Fibroblast of skin of scalp (primary cell): ENCODE results near the gene PTPRQ.
"Not testable (repeated sequence)": the region's sequence is repeated elsewhere in the genome, so short reads cannot be mapped to it uniquely, and the experiment has no call there.

Experiments
- DNase-seq: peaks from one replicate; pipeline ENCODE4 v3.0.0-alpha.2; 2013

The PTPRQ gene

DNA sequence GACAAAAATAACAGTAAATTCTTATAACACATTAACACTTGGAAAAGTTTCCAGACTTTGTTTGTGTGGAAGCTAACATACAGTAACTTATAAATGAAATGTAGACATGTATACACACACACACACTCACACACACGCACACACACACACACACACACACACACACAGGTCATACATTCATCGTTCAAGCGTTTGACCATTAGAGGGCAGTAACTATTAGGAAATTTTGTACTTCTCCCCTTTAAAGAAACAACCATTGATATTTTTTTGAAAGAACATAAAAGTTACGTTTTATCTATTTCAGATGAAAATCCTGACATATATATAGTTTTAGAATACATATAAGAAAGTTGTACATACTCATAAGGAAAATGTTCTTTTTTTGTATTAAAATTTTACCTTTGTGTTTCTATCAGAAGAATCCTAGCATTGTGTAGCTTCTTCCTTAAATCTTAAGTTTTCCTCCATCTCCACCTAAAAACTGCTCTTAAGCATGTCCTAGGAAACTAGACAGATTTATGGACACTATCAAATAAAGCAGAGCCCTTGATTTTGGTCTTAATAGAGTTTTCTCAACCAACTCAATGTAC lies 29.0 kb downstream of the PTPRQ start:
- DNase-seq = peak; percentile 85

GRCh38 chr12:80477521-80478145 lies 33.6 kb downstream of the PTPRQ start:
- DNase-seq = not testable (repeated sequence)

GRCh38 chr12:80484746-80485145 lies 40.7 kb downstream of the PTPRQ start:
- no peak for DNase-seq

- no peak for DNase-seq
Measured at GRCh38 chr12:80485222-80485987, 41.4 kb downstream of the PTPRQ start.

DNA sequence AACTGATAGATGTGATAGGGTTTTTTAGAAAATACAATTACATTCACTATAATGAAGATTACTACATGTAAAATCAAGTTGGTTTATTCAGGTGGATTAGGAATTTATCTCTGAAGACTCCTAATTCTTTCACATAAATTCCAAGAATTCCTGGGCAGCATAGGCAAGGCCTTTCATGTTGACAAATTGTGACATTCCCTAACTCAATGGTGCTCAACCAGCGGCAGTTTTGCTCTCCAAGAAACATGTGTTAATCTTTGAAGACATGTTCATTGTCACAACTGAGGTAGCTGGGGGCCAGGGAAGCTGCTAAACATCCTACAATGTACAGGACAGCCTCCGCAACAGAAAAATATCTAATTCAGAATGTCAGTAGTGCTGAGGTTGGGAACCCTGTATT lies 46.3 kb downstream of the PTPRQ start:
- DNase-seq = peak; percentile 31

- DNase-seq = no peak
Measured at GRCh38 chr12:80491166-80491565, 47.1 kb downstream of the PTPRQ start.

GRCh38 chr12:80493466-80493865 lies 49.4 kb downstream of the PTPRQ start:
- no peak for DNase-seq

DNA sequence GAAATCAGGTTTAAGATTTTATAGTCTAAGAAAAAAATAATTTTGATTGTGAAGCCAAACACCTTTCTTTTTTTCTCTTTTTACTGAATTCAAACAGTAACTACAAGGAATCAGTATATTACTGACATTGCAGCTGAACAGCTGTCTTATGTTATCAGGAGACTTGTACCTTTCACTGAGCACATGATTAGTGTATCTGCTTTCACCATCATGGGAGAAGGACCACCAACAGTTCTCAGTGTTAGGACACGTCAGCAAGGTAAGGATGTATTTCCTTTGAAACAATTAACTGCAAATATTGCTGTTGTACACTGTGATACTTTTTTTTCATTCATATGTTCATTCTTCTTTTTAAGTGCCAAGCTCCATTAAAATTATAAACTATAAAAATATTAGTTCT lies 50.8 kb downstream of the PTPRQ start:
- DNase-seq = no peak

GRCh38 chr12:80498059-80498728 lies 54.2 kb downstream of the PTPRQ start:
- DNase-seq = no peak

GRCh38 chr12:80504389-80505163 lies 60.5 kb downstream of the PTPRQ start:
- DNase-seq = peak; percentile 33

- DNase-seq = peak; percentile 76
Measured at GRCh38 chr12:80509781-80510556, 65.9 kb downstream of the PTPRQ start.

DNA sequence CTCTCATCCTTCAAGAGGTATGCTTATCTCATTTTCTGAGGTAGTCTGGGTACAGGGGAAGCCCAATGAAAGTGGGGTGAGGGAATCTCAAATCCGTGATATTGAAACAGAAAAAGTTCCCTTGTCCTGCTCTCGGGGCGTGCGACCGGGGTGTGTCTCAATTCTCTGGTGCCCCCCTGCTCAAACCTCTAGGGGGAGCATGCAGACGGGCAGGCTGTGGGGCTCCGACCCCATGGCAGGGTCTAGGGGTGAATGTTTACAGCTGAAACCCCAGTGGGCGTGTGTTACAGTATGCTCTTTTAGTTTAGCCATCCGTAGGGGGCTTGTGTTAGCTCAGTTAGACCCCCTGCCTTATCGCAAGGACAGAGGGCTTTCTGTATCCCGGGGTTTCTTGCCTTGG lies 68.7 kb downstream of the PTPRQ start:
- DNase-seq = no peak

- DNase-seq = no peak
Measured at GRCh38 chr12:80513211-80513610, 69.2 kb downstream of the PTPRQ start.

GRCh38 chr12:80517655-80518054 lies 73.6 kb downstream of the PTPRQ start:
- DNase-seq = no peak

- DNase-seq = peak; percentile 36
Measured at GRCh38 chr12:80531646-80532045, 87.6 kb downstream of the PTPRQ start.

DNA sequence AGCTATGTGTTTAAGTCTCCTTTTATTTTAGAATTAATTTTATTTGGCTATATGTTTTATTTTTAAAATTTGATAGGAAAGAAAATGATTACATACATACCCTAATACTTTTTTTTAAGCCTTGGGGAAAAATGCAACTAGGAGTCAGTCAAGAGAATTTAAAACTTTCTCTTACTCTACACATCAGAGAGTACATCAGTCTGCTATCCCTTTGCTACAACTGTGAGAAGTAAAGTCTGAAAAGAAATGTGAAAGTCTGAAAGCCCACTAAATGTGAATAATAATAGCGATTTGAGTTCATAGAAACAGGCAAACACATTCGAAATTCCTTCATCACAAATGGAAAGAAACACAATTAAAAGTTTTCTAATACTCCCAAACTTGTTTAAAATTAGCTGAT lies 95.0 kb downstream of the PTPRQ start:
- no peak for DNase-seq

DNA sequence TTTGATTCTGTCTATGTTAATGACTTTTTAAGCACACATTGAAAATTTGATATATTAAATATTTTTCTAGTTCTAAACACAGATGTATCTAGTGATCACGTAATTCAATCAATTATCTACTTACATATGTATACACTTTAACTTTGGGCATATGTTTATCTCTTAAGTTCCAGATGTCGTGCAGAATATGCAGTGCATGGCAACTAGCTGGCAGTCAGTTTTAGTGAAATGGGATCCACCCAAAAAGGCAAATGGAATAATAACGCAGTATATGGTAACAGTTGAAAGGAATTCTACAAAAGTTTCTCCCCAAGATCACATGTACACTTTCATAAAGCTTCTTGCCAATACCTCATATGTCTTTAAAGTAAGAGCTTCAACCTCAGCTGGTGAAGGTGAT lies 105.3 kb downstream of the PTPRQ start:
- no peak for DNase-seq

GRCh38 chr12:80551897-80552296 lies 107.9 kb downstream of the PTPRQ start:
- DNase-seq = peak; percentile 99

GRCh38 chr12:80553316-80553715 lies 109.3 kb downstream of the PTPRQ start:
- peak; percentile 93 for DNase-seq

DNA sequence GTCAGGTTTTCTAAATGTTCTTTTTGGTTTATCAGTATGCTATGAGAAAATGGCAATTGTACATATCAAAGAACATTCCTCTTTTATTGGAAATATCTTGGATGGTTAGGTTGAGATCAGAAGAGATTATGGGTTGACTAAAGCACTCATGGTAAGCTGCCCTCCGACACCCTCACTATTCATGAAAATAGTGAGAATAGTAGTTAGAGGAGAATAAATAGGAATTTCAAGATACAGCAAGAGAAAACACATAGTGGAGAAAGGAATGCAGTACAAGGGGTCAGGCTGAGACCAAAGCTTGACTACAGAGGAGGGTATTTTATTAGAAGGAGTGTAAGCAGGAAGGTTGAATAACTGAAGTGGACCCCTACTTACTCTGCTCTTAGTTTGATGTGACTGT lies 112.5 kb downstream of the PTPRQ start:
- DNase-seq = peak; percentile 42

DNA sequence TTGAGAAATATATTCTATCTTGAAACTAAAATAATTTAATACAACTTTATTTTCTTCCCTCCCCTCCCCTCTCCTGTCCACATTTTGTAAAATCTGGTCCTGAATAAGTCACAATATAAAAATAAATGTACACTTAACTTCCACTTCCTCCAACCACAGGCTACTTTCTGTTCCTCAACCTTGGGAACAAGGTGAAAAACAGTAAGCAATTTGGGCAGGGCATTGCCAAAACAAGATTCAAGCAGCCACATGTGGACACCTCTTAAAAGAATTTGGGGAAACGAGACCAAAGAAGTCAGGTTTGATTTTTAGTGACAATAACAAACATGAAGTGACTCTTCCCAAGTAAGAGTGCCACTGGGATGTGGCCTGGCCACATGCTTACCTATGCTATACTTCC lies 115.7 kb downstream of the PTPRQ start:
- DNase-seq = no peak

DNA sequence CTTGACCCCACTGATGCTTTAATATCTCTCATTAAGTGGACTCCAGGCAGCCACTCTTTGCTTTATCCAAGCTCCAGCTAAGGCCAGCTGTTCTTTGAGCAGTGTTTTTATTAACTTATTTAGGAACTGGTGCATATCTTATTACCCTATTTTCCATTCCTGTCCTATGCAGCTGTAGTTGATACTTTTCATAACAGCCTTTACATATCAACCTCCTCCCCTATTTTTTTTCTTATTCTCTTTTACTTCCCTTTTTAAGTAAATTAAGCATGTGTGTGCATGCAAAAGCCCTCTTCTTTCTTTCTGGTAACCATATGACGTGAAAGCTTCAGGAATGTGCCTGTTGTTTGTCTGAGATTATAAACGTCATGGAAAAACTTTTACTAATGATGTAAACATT lies 121.2 kb downstream of the PTPRQ start:
- peak; percentile 63 for DNase-seq
